ENCODE measurements around the gene TMEM184C.

Gene TMEM184C

GRCh38 chr4:147605499-147605898 lies 11.7 kb upstream of the TMEM184C start:
- DNase-seq, result no peak

DNA sequence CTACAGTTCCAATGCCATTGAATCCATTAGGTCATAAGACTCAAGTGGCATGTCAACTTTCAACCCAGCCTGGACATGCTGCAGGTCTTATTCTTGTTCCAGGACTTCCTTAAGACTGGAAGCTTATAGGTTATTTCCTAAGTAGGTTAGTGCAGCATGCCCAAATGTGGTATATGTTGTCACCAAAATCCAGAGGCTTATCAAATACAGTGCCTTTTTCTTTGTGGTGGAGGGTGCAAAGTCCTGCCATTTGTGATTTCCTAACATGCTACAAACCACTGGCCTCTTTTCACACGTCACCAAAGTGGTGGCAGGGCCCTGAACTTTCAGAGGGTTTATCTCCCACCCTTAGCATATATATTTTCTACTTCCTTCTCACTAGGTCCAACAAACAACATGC lies 9.7 kb upstream of the TMEM184C start:
- no peak for DNase-seq

DNA sequence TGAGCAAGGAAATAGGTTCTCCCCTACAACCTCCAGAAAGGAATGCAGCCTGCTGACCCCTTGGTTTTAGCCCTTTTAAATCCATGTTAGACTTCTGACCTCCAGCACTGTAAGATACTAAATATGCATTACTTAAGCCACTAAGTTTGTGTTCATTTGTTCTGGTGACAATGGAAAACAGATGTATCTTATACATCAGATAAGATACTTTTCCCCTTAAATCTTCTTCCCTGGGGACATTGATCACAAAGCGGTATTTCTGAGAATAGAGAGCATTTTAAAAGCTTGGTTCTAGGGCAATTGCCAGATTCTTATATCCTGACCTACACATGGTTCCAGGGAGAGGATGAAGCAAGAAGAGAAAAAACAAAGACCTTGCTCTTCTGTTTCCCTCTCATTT lies 6.5 kb upstream of the TMEM184C start:
- DNase-seq, result no peak

DNA sequence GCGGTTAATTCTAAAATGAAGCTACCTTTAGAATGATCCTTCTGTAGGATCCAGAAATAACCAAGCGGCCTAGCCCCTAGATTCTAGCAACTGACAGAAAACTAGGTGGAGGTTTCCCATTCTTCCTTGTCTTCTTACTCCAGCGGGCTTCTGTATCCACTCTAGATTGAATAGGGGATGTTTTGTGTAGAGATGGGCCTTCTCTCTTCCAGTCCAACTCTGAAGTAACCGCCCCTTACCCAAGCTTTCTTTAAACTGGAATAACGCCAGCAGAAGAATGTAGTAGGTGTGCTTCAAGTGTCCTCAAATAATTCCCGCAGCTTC lies 386 bp upstream of the TMEM184C start:
- no peak for DNase-seq

DNA sequence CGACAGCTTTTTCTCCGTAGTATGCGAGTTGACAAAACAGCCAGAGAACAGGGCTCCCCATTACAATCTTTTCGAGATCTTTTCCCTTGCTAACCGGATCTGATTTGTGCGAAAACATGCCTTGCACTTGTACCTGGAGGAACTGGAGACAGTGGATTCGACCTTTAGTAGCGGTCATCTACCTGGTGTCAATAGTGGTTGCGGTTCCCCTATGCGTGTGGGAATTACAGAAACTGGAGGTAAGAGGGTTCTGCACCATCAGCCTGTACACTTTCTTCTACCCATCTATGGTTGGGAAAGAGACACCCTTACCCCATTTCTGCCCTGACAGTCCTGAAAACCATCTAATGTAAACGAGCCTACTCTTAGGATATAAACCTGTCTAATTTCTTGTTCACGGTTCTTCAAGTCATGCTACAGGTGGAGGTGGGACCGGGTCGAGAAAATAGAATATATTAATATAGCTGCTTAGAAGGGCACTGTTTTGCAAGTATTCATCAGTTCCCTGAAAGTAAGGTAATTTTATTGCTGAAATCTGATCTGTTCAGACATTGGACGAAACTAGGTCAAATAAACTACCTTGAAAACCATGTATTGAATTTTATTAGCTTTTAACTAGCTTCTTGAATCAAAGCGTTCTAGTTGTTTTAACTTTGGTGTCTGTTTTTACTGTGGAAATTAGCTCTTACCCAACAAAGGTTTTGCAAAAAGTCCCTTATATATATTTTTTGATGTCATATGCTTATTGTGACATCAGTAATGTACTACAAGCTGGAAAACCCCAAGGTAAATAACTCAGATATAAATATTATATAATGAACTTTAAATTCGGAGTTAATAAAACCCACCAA lies 869 bp downstream of the TMEM184C start:
- no peak for DNase-seq

DNA sequence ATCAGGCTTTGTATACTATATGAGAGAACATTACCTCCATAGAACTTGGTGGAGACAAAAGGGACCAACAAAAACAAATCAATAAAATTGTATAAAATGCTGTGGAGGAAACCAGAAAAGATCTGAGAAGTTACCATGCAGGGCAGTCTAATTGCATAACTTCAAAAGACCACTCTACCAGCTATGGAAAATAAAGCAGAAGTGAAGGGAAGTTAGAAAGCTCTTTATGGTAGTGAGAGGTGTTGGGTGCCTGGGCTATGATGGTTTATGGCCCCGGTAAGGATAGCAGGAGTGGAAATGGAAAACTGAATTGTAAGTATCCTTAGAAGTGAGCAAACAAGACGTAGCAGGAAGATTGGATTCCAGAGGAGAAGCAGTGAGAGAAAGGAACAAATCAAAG lies 3.1 kb downstream of the TMEM184C start:
- DNase-seq, result no peak

DNA sequence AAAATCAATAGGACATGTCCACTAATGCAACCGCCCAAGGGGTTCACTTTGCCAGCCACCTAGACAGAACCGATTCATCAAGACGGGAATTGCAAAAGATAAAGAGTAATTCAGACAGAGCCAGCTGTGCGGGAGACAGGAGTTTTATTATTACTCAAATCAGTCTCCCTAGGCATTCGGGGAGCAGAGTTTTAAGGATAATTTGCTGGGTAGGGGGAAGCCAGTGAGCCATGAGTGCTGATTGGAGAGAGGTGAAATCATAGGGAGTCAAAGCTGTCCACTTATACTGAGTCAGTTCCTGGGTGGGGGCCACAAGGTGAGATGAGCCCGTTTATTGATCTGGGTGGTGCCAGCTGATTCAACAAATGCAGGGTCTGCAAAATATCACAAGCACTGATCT lies 8.5 kb downstream of the TMEM184C start:
- no peak for DNase-seq

GRCh38 chr4:147626903-147627302 lies 9.7 kb downstream of the TMEM184C start:
- no peak for DNase-seq

DNA sequence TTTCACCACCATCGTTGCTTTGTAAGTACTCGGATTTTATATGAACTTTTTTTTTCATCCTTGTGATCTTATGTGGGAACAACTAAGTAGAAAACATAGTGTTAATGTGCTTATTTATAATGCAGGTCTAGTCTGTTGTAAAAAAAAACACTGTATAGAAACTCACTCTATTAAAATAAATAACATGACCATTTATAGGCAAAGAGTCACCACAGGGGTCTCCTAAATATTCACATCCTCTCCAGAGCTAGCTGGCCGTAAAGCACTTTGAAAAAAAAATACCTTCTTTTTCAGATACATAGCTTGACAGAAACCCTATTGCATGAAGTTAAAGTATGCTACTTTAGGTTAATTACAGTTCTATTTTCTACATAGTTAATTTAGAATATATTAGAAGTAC lies 11.2 kb downstream of the TMEM184C start:
- DNase-seq, result no peak

- DNase-seq, result no peak
Measured at GRCh38 chr4:147629783-147630730, 12.9 kb downstream of the TMEM184C start.

DNA sequence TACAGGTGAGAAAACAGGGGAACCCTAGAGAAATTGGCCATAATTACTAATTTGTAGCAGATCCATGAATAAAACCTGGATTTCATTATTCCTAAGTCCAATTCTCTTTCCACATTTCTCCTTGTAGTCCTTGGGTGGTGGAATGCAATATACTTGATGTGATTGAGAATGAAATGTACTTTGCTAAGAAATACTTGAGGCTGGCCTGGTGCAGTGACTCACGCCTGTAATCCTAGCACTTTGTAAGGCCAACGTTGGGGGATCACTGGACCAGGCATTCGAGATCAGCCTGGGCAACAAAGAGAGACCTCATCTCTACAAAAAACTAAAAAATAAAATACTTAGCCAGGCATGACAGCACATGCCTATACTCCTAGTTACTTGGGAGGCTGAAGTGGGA lies 15.9 kb downstream of the TMEM184C start:
- no peak for DNase-seq

DNA sequence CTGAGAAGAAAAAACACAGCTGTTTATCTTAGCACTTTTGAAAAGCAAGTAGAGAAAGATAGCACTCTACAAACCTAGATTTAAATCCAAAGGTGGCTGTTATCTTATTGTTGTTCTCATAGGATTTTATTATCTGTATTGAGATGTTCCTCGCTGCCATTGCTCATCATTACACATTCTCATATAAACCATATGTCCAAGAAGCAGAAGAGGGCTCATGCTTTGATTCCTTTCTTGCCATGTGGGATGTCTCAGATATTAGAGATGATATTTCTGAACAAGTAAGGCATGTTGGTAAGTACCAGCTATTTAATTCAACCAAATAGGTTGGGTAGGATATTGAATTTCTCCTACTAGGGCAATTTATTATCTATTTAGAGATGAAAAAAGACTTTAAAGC lies 16.4 kb downstream of the TMEM184C start:
- no peak for DNase-seq

DNA sequence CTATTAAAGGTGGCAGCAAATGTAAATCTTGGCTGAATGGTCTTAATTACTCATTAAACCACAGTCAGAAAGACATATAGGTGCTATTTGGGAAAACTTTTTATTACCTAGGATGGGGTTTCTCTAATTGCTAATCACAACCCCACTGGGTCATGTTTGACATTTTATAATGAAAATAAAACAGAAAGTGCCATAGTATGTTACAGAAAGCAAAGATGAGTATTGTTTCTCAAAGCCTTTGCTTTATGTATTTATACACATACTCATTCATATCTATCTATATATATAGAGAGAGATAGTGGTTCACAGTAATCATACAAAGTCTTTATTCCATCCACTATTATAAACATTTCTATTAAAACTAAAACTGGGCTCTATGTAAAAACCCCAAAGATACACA lies 18.2 kb downstream of the TMEM184C start:
- DNase-seq, result no peak

GRCh38 chr4:147638365-147638764 lies 21.2 kb downstream of the TMEM184C start:
- no peak for DNase-seq

- DNase-seq, result no peak
Measured at GRCh38 chr4:147638942-147639341, 21.7 kb downstream of the TMEM184C start.

DNA sequence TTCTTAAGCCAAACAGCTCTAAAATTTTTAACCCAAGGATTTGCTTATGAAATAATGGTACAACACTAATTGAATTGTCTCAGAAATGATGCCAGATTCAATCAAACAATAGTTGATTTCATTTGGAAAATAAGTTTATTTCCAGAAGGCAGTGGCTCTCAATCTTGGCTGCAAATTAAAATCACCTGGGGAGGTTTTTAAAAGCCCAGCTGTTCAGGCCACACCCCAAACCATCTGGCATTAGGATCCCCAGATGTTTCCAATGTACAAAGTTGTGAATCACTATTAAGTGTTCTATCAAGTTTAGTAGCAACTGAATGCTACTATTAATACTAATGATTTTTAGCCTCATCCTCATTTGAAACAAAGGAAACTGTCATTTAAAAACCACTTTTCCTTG lies 22.2 kb downstream of the TMEM184C start:
- no peak for DNase-seq

GRCh38 chr4:147640331-147640730 lies 23.1 kb downstream of the TMEM184C start:
- DNase-seq, result no peak

- no peak for DNase-seq
Measured at GRCh38 chr4:147643616-147644015, 26.4 kb downstream of the TMEM184C start.

GRCh38 chr4:147644471-147644870 lies 27.3 kb downstream of the TMEM184C start:
- no peak for DNase-seq

DNA sequence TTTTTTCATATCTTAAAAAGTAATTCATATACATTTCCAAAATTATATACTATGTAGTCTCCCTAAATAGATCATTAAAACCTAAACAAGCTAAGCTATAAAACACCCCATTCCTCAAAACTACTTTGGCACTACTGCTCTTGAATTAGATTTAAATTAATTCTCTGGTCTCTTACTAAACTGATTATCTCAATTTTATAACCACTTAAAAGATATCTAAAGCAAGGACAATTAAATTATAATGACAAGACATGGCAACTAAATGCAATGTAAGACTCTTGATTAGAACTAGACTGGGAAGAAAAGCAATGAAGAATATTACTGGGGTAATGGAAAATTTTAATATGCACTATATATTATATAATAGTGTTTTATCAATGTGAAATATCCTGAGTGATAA lies 27.9 kb downstream of the TMEM184C start:
- DNase-seq, result no peak

GRCh38 chr4:147648656-147649055 lies 31.5 kb downstream of the TMEM184C start:
- no peak for DNase-seq

DNA sequence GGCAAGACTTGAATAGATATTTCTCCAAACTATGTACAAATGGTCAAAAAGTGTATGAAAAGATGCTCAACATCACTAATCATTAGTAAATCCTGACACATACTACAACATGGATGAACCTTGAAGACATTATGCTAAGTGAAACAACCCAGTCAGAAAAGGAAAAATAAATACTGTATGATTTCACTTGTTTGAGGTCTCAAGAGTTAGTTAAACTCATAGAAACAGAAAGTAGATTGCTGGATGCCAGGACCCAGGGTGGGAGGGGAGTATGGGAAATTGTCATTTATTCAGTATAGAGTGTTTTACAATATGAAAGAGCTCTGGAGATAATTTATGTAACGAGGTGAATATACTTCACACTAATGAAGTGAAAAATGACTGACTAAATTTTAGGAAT lies 34.4 kb downstream of the TMEM184C start:
- no peak for DNase-seq

GRCh38 chr4:147655639-147656038 lies 38.4 kb downstream of the TMEM184C start:
- no peak for DNase-seq

- no peak for DNase-seq
Measured at GRCh38 chr4:147658501-147658900, 41.3 kb downstream of the TMEM184C start.

Measured in COR-L47 (cell line).